OCI-LY3 (cell line): ENCODE measurements around the gene CELF2.

Source experiments
- CTCF ChIP-seq: fragments of 200-600, 300-600 bp; sonication (generic); IDR thresholded peaks from 2 replicates; pipeline ENCODE4 v1.5.1; 2014; ENCODE audit warnings: antibody characterized with exemption, low read length, low read depth
- EZH2phosphoT487 ChIP-seq: fragments of 200-600 bp; shearing (Covaris generic); IDR thresholded peaks from 2 replicates; pipeline ENCODE4 v1.6.1; 2018; ENCODE audit warnings: antibody characterized with exemption, mixed run types, low read depth

- no peak for TF ChIP-seq CTCF
- TF ChIP-seq EZH2phosphoT487, result no peak
Observed at GRCh38 chr10:11255156-11255555, 237.5 kb downstream of the CELF2 start.
